ENCODE data around the gene SLC22A14.

GRCh38 chr3:38354588-38355330, 72.7 kb downstream of the SLC22A14 start:
- TF ChIP-seq GATA2 (IDR thresholded peaks at IDR 0.05; ENCODE audit: low read depth, low read length): no peak
- no peak for TF ChIP-seq GATA3 (IDR thresholded peaks at IDR 0.05; ENCODE audit: low read depth, low read length)
